Fibroblast of villous mesenchyme (primary cell): ENCODE measurements around the gene RREB1. TPM values are rescaled to one million over a fixed set of nuclear protein-coding genes. Genes with fewer than 3 reads are reported as not detected.

Experiments
- DNase-seq: peaks from one replicate; pipeline ENCODE4 v3.0.0-alpha.2; 2010; ENCODE audit warnings: low read depth
- H3K4me3 ChIP-seq: 2 replicates; pipeline ENCODE4 v1.5.1; 2011; ENCODE audit warnings: low read depth, mild to moderate bottlenecking, low read length
- CTCF ChIP-seq: IDR thresholded peaks from 2 replicates; pipeline ENCODE4 v1.5.1; 2012; ENCODE audit warnings: low read depth, mild to moderate bottlenecking, low read length; ENCODE audit not compliant: insufficient read depth
- total RNA-seq: library from RNA; depleted of rRNA; stranded (reverse); fragments of >200 nt; gene quantifications from 2 replicates; pipeline ENCODE4 v1.2.3, GENCODE V29; 2012

The RREB1 gene
- total RNA-seq, 1 donor, result 26.3 TPM

- TF ChIP-seq CTCF, result no peak
- DNase-seq, result no peak
- no peak overlapping the region for H3K4me3 ChIP-seq
Measured at GRCh38 chr6:7098993-7099392, 8.8 kb upstream of the RREB1 start.

GRCh38 chr6:7100072-7100752 lies 7.5 kb upstream of the RREB1 start:
- no peak for TF ChIP-seq CTCF
- H3K4me3 ChIP-seq, result no peak overlapping the region
- DNase-seq, result no peak

- DNase-seq, result no peak
- no peak for TF ChIP-seq CTCF
- H3K4me3 ChIP-seq, result no peak overlapping the region
Measured at GRCh38 chr6:7100753-7101081, 7.0 kb upstream of the RREB1 start.

- DNase-seq, result no peak
- TF ChIP-seq CTCF, result no peak
- H3K4me3 ChIP-seq, result no peak overlapping the region
Measured at GRCh38 chr6:7101290-7101689, 6.5 kb upstream of the RREB1 start.

GRCh38 chr6:7104752-7105151 lies 3.0 kb upstream of the RREB1 start:
- no peak overlapping the region for H3K4me3 ChIP-seq
- TF ChIP-seq CTCF, result no peak
- DNase-seq, result no peak

- H3K4me3 ChIP-seq, result peak overlapping the region; percentile 78
- no peak for TF ChIP-seq CTCF
- DNase-seq, result peak; percentile 92
Measured at GRCh38 chr6:7106215-7106751, 1.5 kb upstream of the RREB1 start.
